Mesothelial cell of epicardium (in vitro differentiated cells): ENCODE data around the gene LYL1. TPM values are rescaled to one million over a fixed set of nuclear protein-coding genes. Genes with fewer than 3 reads are reported as not detected.

Experiments used
- DNase-seq, 2 experiments: peaks; one replicate each; pipeline ENCODE4 v3.0.0; 2021; ENCODE audit warnings: low spot score in 2 of 2; ENCODE audit not compliant: unreplicated experiment in 2 of 2
- H3K27ac Mint-ChIP-seq: 2 replicates; pipeline ENCODE4 v1.8.0; 2021; ENCODE audit warnings: mixed read lengths
- H3K27me3 Mint-ChIP-seq: 2 replicates; pipeline ENCODE4 v1.8.0; 2021; ENCODE audit warnings: low read depth, mixed read lengths
- H3K36me3 Mint-ChIP-seq: 2 replicates; pipeline ENCODE4 v1.8.0; 2021; ENCODE audit warnings: mixed read lengths
- H3K4me1 Mint-ChIP-seq: 2 replicates; pipeline ENCODE4 v1.8.0; 2021; ENCODE audit warnings: mixed read lengths
- H3K4me3 Mint-ChIP-seq: 2 replicates; pipeline ENCODE4 v1.8.0; 2021; ENCODE audit warnings: mild to moderate bottlenecking, moderate library complexity, mixed read lengths
- H3K9me3 Mint-ChIP-seq: 2 replicates; pipeline ENCODE4 v1.8.0; 2021; ENCODE audit warnings: mixed read lengths
- CTCF ChIP-seq: fragments of 200-600 bp; sonication (generic); IDR thresholded peaks from one replicate; pipeline ENCODE4 v1.5.0; 2021; ENCODE audit warnings: antibody characterized with exemption; ENCODE audit not compliant: unreplicated experiment
- total RNA-seq: library from RNA; stranded (reverse); gene quantifications from 3 replicates; pipeline ENCODE4 v1.2.1, GENCODE V29; 2021

LYL1 gene
- total RNA-seq, 1 donor from 2014 or later, result 4.0 TPM

GRCh38 chr19:13078897-13079541 lies 23.6 kb downstream of the LYL1 start:
- Mint-ChIP-seq H3K27me3 (peaks cover 26% of the 10 kb centered on the region), H3K4me3 (peak overlapping the region; percentile 13), H3K27ac (peak overlapping the region; percentile 98), H3K4me1 (peaks cover 44% of the 10 kb centered on the region), H3K36me3 (peaks cover 12% of the 10 kb centered on the region), H3K9me3 (no peaks in the 10 kb centered on the region)
- no peak for DNase-seq
- no peak for TF ChIP-seq CTCF

- H3K27ac Mint-ChIP-seq, result peak overlapping the region; percentile 67
- no peak for TF ChIP-seq CTCF
- no peak overlapping the region for H3K4me3 Mint-ChIP-seq
- DNase-seq, result no peak
- H3K27me3 Mint-ChIP-seq, result peaks cover 26% of the 10 kb centered on the region
- H3K4me1 Mint-ChIP-seq, result peaks cover 44% of the 10 kb centered on the region
- H3K36me3 Mint-ChIP-seq, result peaks cover 14% of the 10 kb centered on the region
- no peaks in the 10 kb centered on the region for H3K9me3 Mint-ChIP-seq
Observed at GRCh38 chr19:13078381-13078780, 24.3 kb downstream of the LYL1 start.

- Mint-ChIP-seq H3K27me3 (peaks cover 32% of the 10 kb centered on the region), H3K4me1 (peaks cover 35% of the 10 kb centered on the region), H3K27ac (peak overlapping the region; percentile 75), H3K4me3 (no peak overlapping the region), H3K9me3 (no peaks in the 10 kb centered on the region), H3K36me3 (peaks cover 12% of the 10 kb centered on the region)
- DNase-seq, result no peak
- no peak for TF ChIP-seq CTCF
Observed at GRCh38 chr19:13077240-13077639, 25.4 kb downstream of the LYL1 start.

- DNase-seq, result no peak
- Mint-ChIP-seq H3K27ac (peak overlapping the region; percentile 25), H3K9me3 (no peaks in the 10 kb centered on the region), H3K27me3 (peaks cover 33% of the 10 kb centered on the region), H3K4me1 (peaks cover 35% of the 10 kb centered on the region), H3K36me3 (peaks cover 12% of the 10 kb centered on the region), H3K4me3 (no peak overlapping the region)
- no peak for TF ChIP-seq CTCF
Observed at GRCh38 chr19:13076787-13077186, 25.9 kb downstream of the LYL1 start.

GRCh38 chr19:13076320-13076719 lies 26.3 kb downstream of the LYL1 start:
- no peak for TF ChIP-seq CTCF
- H3K4me3 Mint-ChIP-seq, result no peak overlapping the region
- H3K36me3 Mint-ChIP-seq, result peaks cover 12% of the 10 kb centered on the region
- H3K27me3 Mint-ChIP-seq, result peaks cover 29% of the 10 kb centered on the region
- H3K4me1 Mint-ChIP-seq, result peaks cover 35% of the 10 kb centered on the region
- peak overlapping the region; percentile 25 for H3K27ac Mint-ChIP-seq
- no peaks in the 10 kb centered on the region for H3K9me3 Mint-ChIP-seq
- no peak for DNase-seq
